Neuronal stem cell (in vitro differentiated cells): ENCODE results near the gene GARIN5A.

ENCODE experiments used
- DNase-seq: peaks from one replicate; pipeline ENCODE4 v3.0.0-alpha.2; 2013; ENCODE audit warnings: low spot score
- H2AFZ ChIP-seq: one replicate; pipeline ENCODE4 v1.6.1; 2013; ENCODE audit warnings: mild to moderate bottlenecking, low read length, inconsistent platforms
- H2AK5ac ChIP-seq: 2 replicates; pipeline ENCODE4 v1.6.1; 2013; ENCODE audit warnings: low read depth, mild to moderate bottlenecking, inconsistent platforms, low read length, moderate library complexity, mixed read lengths
- H2BK120ac ChIP-seq: 2 replicates; pipeline ENCODE4 v1.6.1; 2013; ENCODE audit warnings: low read depth, mild to moderate bottlenecking, inconsistent platforms, low read length, moderate library complexity, mixed read lengths
- H2BK12ac ChIP-seq: one replicate; pipeline ENCODE4 v1.6.1; 2013; ENCODE audit warnings: low read length, inconsistent platforms
- H2BK15ac ChIP-seq: 2 replicates; pipeline ENCODE4 v1.6.1; 2013; ENCODE audit warnings: mild to moderate bottlenecking, low read length, inconsistent platforms, mixed read lengths
- H2BK5ac ChIP-seq: one replicate; pipeline ENCODE4 v1.6.1; 2013; ENCODE audit warnings: inconsistent platforms, mild to moderate bottlenecking, low read length, moderate library complexity
- H3K14ac ChIP-seq: one replicate; pipeline ENCODE4 v1.6.1; 2013; ENCODE audit warnings: low read length, inconsistent platforms
- H3K18ac ChIP-seq: 2 replicates; pipeline ENCODE4 v1.6.1; 2013; ENCODE audit warnings: low read length, inconsistent platforms
- H3K23ac ChIP-seq: 2 replicates; pipeline ENCODE4 v1.6.1; 2013; ENCODE audit warnings: low read depth, mild to moderate bottlenecking, mixed read lengths, low read length, inconsistent platforms; ENCODE audit not compliant: poor library complexity
- H3K27ac ChIP-seq: replicated peaks from 3 replicates; pipeline ENCODE4 v1.5.1; 2013; ENCODE audit warnings: low read length, inconsistent platforms
- H3K27me3 ChIP-seq, 3 experiments: 2 replicates each; pipeline ENCODE4 v1.6.1; 2013; ENCODE audit warnings: low read length in 3 of 3, mild to moderate bottlenecking in 2 of 3, inconsistent platforms in 1 of 3, low read depth in 1 of 3, mixed read lengths in 1 of 3, moderate library complexity in 1 of 3; ENCODE audit not compliant: control insufficient read depth in 3 of 3, insufficient read depth in 3 of 3
- H3K36me3 ChIP-seq, 2 donors: replicated peaks in 1 of 2; 2 replicates each; pipeline ENCODE4 v1.6.1; 2013; ENCODE audit warnings: low read length in 2 of 2; ENCODE audit not compliant: control insufficient read depth in 2 of 2, insufficient read depth in 2 of 2
- H3K4ac ChIP-seq: 2 replicates; pipeline ENCODE4 v1.6.1; 2013; ENCODE audit warnings: inconsistent platforms, mild to moderate bottlenecking, low read length, moderate library complexity
- H3K4me1 ChIP-seq, 2 donors: 1 replicate in 1 of 2; 2 replicates in 1 of 2; pipeline ENCODE4 v1.6.1; 2013; ENCODE audit warnings: low read length in 2 of 2, low read depth in 1 of 2; ENCODE audit not compliant: control insufficient read depth in 2 of 2, insufficient read depth in 1 of 2
- H3K4me2 ChIP-seq: one replicate; pipeline ENCODE4 v1.6.1; 2013; ENCODE audit warnings: mild to moderate bottlenecking, low read length, inconsistent platforms; ENCODE audit not compliant: insufficient read depth, poor library complexity, severe bottlenecking
- H3K4me3 ChIP-seq, 2 donors: 2 replicates each; pipeline ENCODE4 v1.5.1; 2013; ENCODE audit warnings: low read length in 2 of 2, mild to moderate bottlenecking in 2 of 2, inconsistent platforms in 1 of 2, moderate library complexity in 1 of 2
- H3K79me1 ChIP-seq: one replicate; pipeline ENCODE4 v1.6.1; 2013; ENCODE audit warnings: low read depth, mild to moderate bottlenecking, inconsistent platforms, low read length, moderate library complexity
- H3K9ac ChIP-seq: one replicate; pipeline ENCODE4 v1.6.1; 2013; ENCODE audit warnings: mild to moderate bottlenecking, low read depth, low read length, inconsistent platforms; ENCODE audit not compliant: poor library complexity
- H3K9me3 ChIP-seq, 2 donors: replicated peaks in 1 of 2; 2 replicates each; pipeline versions ENCODE3 to v1.6.1; 2013; ENCODE audit warnings: low read length in 2 of 2, mild to moderate bottlenecking in 2 of 2, inconsistent platforms in 1 of 2, low read depth in 1 of 2, mixed read lengths in 1 of 2, moderate library complexity in 1 of 2; ENCODE audit not compliant: control insufficient read depth in 2 of 2, insufficient read depth in 1 of 2
- H4K8ac ChIP-seq: one replicate; pipeline ENCODE4 v1.6.1; 2013; ENCODE audit warnings: low read depth, mild to moderate bottlenecking, inconsistent platforms, low read length, moderate library complexity
- H4K91ac ChIP-seq: one replicate; pipeline ENCODE4 v1.6.1; 2013; ENCODE audit warnings: low read length, low read depth, mild to moderate bottlenecking, inconsistent platforms; ENCODE audit not compliant: poor library complexity
- WGBS, 2 donors: extraction: QIAGEN DNeasy Blood & Tissue Kit; methylation state at CpG; one replicate each; pipeline ENCODE4 v1.1.7; 2013; ENCODE audit warnings: missing lambda C conversion rate in 2 of 2, mixed read lengths in 1 of 2; ENCODE audit not compliant: insufficient read length in 2 of 2, insufficient replicate concordance in 1 of 2; ENCODE audit errors: extremely low coverage in 2 of 2; 5-methylcytosine and 5-hydroxymethylcytosine counted together

The GARIN5A gene

DNA sequence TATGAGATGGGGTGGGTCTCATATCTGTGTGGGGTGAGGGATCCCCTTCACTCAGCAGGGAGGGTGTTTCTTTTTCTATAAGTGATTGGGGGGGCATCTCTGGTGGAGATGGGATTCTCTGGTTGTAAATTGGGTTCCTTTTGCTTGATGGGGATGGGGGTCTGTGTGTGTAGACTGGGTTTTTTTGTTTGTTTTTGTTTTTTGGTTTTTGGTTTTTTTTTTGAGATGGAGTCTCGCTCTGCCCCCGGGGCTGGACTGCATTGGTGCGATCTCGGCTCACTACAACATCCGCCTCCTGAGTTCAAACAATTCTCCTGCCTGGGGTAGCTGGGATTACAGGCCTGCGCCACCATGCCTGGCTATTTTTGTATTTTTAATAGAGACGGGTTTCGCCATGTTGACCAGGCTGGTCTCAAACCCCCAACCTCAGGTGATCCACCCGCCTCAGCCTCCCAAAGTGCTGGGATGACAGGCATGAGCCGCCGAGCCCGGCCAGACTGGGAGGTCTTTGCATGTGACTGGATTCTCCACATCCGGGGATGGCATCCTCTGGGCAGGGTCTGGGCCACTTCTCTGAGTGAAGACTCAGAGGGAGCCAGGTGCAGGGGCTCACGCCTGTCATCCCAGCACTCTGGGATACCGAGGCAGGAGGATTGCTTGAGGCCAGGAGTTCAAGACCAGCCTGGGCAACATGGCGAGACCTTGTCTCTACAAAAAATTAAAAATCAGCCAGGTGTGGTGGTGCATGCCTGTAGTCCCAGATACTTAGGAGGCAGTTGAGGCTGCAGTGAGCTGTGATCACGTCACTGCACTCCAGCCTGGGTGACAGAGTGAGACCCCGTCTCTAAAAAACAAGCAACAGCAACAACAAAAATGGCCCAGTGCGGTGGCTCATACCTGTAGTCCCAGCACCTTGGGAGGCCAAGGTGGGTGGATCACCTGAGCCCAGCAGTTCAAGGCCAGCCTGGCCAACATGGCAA is 43.2 kb downstream of the GARIN5A start:
- Histone ChIP-seq H3K4me1 (peaks cover 13 to 19% of the 10 kb centered on the region in 2 donors), H3K27me3 (peaks cover 0 to 53% (median 20%) of the 10 kb centered on the region in 3 experiments), H3K4me2 (no peak overlapping the region), H2BK120ac (peak overlapping the region; percentile 99), H3K79me1 (no peaks in the 10 kb centered on the region), H2BK5ac (no peak overlapping the region), H2AFZ (peak overlapping the region; percentile 90), H2BK12ac (no peak overlapping the region), H4K91ac (no peak overlapping the region), H3K14ac (no peak overlapping the region), H3K4me3 (no peak overlapping the region), H3K36me3 (no peaks in the 10 kb centered on the region), H3K27ac (no peak overlapping the region), H3K9me3 (no peaks in the 10 kb centered on the region), H3K4ac (no peak overlapping the region), H3K23ac (no peak overlapping the region), H2AK5ac (peak overlapping the region; percentile 40), H2BK15ac (peak overlapping the region; percentile 98), H4K8ac (no peak overlapping the region), H3K9ac (no peak overlapping the region), H3K18ac (peak overlapping the region; percentile 99)
- WGBS, 2 donors: no CpG with 5 or more reads among the region's 19 CpGs
- DNase-seq: no peak

DNA sequence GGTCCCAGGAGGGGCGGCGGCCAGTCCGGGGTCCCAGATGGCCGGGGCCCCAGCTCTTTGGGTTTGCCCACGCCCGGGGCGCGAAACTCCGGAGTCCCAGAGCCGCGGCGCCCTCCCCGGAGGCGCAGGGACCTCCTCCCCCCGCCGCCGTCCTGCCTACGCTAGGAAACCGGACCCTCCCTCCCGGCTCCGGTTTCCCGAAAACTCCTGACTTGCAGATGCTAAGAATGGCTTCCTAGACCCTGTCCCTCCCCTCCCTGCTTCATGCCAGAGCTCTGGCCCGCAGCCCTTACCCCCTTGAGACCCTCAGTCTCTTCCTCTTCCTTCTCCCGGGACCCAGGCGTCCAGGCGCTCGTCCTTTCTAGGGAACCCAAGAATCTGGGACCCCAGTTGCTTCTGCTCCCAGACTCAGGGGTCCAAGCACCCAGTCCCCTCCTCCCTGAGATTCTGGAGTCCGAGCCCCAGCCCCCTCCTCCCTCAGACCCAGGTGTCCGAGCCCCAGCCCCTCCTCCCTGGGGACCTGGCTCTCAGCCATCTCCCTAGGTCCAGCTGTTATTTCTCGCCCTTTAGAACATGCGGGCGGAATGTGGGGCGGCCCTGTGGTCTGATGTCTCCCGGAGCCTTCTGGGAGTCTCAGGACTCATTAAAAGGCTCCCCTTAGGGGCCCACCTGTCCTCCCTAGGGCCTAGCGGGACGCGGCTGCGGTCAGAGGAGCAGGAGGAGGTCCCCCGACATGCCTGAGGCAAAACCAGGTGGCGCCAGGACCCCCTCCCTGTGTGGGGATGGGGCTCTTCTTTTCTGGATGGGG is 44.2 kb downstream of the GARIN5A start, which contains the start of gene MYBPC2:
TSS of gene MYBPC2 (plus strand) at position 672 of the 808 bp plus-strand sequence. CDS start at position 734, 62 bp downstream.
- Histone ChIP-seq H3K14ac (peak within 1 kb of the TSS; percentile 89), H3K27ac (peak within 1 kb of the TSS; percentile 71), H3K36me3 (no peaks in the 10 kb centered on the region), H2BK5ac (peak within 1 kb of the TSS; percentile 98), H3K4me2 (peak within 1 kb of the TSS; percentile 86), H2BK15ac (peak within 1 kb of the TSS; percentile 98), H3K18ac (peak within 1 kb of the TSS; percentile 99), H4K91ac (no peak within 1 kb of the TSS), H3K4ac (peak within 1 kb of the TSS; percentile 37), H2AK5ac (peak within 1 kb of the TSS; percentile 40), H2BK120ac (peak within 1 kb of the TSS; percentile 99), H4K8ac (no peak within 1 kb of the TSS), H3K23ac (peak within 1 kb of the TSS; percentile 73), H3K4me3 (peak within 1 kb of the TSS; percentile 53 to 84), H2BK12ac (peak within 1 kb of the TSS; percentile 63), H3K27me3 (peaks cover 0 to 53% (median 28%) of the 10 kb centered on the region in 3 experiments), H3K4me1 (peaks cover 13 to 20% of the 10 kb centered on the region in 2 donors), H3K79me1 (no peaks in the 10 kb centered on the region), H3K9me3 (no peaks in the 10 kb centered on the region), H3K9ac (no peak within 1 kb of the TSS), H2AFZ (peak within 1 kb of the TSS; percentile 90)
- no CpG with 5 or more reads among the region's 40 CpGs for WGBS, 2 donors
- DNase-seq: peak; percentile 27

DNA sequence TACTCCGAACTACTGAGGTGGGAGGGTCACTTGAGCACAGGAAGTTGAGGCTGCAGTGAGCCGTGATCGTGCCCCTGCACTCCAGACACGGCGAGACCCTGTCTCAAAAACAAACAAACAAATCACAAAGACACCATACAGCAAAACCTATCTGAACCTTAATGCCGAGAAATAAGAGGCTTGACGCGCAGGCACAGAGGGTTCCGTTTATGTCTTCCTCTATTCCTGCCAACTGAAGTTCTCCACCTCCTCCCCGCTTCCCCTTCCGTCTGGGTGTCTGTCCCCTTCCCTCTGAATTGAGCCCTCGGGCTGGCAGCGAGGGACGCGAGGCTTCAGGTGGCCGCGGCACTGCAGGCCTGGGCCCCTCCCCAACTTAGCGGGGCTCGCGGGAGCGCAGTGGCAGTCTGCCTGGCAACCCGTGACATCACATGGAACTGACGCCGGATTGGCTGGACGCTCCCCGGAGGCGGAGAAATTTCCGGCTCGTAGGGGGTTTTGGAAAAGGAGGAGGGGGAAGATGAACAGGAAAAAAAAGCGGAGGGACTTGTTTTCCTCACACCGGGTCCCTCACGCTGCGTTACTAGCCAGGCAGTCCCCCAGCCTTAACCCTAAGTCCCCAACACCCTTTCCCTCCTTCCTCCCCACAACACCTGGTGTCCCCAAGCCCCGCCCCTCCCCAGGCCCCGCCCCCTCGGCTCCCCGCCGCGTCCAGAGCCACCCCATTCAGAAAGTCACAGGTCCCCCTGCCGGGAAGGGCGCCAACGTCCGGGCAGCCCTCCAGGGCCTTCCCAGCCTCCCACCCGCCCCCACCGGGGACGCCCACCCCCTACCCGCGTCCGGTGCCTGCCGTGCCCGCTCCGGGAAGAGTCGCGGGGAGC is 45.1 kb downstream of the GARIN5A start:
- no CpG with 5 or more reads among the region's 54 CpGs for WGBS, 2 donors
- Histone ChIP-seq H2BK120ac (peak overlapping the region; percentile 22), H3K4ac (no peak overlapping the region), H2BK5ac (peak overlapping the region; percentile 98), H3K4me3 (peak overlapping the region; percentile 53 to 84), H3K4me1 (peaks cover 13 to 20% of the 10 kb centered on the region in 2 donors), H3K18ac (peak overlapping the region; percentile 99), H3K23ac (peak overlapping the region; percentile 73), H3K14ac (peak overlapping the region; percentile 89), H3K9me3 (no peaks in the 10 kb centered on the region), H3K27me3 (peaks cover 0 to 51% (median 28%) of the 10 kb centered on the region in 3 experiments), H3K79me1 (no peaks in the 10 kb centered on the region), H3K36me3 (no peaks in the 10 kb centered on the region), H3K4me2 (peak overlapping the region; percentile 86), H2AFZ (peak overlapping the region; percentile 90), H3K9ac (no peak overlapping the region), H2BK12ac (no peak overlapping the region), H4K91ac (no peak overlapping the region), H2AK5ac (peak overlapping the region; percentile 40), H4K8ac (peak overlapping the region; percentile 43), H3K27ac (peak overlapping the region; percentile 71), H2BK15ac (peak overlapping the region; percentile 98)
- DNase-seq: peak; percentile 90
